ENCODE measurements around the gene MORN1. TPM values are rescaled to one million over a fixed set of nuclear protein-coding genes. Genes with fewer than 3 reads are reported as not detected.

Gene MORN1
- total RNA-seq, 1 donor from 2014 or later = 18.4 TPM

- Histone ChIP-seq H3K27me3 (no peaks in the 10 kb centered on the region), H3K36me3 (peaks cover 0 to 2% of the 10 kb centered on the region in 2 donors), H3K9me3 (no peaks in the 10 kb centered on the region), H3K4me3 (no peak overlapping the region), H3K4me1 (peaks cover 30 to 74% of the 10 kb centered on the region in 2 donors), H3K27ac (peak overlapping the region; percentile 12 to 89)
- DNase-seq (ENCODE audit: low spot score in 2 of 2) = no peak
- intact Hi-C loops (cut with DNase I) = no loop called here
- TF ChIP-seq, protein P1, sequence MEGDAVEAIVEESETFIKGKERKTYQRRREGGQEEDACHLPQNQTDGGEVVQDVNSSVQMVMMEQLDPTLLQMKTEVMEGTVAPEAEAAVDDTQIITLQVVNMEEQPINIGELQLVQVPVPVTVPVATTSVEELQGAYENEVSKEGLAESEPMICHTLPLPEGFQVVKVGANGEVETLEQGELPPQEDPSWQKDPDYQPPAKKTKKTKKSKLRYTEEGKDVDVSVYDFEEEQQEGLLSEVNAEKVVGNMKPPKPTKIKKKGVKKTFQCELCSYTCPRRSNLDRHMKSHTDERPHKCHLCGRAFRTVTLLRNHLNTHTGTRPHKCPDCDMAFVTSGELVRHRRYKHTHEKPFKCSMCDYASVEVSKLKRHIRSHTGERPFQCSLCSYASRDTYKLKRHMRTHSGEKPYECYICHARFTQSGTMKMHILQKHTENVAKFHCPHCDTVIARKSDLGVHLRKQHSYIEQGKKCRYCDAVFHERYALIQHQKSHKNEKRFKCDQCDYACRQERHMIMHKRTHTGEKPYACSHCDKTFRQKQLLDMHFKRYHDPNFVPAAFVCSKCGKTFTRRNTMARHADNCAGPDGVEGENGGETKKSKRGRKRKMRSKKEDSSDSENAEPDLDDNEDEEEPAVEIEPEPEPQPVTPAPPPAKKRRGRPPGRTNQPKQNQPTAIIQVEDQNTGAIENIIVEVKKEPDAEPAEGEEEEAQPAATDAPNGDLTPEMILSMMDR (IDR thresholded peaks at IDR 0.05) = no peak
Measured at GRCh38 chr1:2287649-2288048, 103.7 kb downstream of the MORN1 start.

DNA sequence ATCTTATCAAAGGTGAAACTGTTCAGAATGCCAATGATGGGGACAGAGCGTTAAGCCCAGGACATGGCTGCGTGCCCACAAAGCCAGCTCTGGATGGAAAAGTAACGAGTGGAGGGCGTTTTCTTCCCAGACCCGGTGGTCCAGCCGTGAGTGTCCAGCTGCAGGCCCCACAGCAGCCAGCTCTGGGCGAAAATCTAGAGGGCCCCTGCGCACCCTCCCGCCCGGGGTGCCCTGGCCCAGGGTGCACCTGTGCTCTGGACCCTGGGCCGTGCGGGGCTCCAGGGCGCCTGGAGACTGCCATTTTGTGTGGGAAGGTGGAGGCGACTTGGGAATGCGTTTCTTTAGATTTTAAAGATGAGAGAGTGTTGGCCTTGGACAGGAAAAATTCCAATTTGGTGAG lies 104.4 kb downstream of the MORN1 start:
- Histone ChIP-seq H3K36me3 (peaks cover 0 to 5% of the 10 kb centered on the region in 2 donors), H3K9me3 (no peaks in the 10 kb centered on the region), H3K4me1 (peaks cover 28 to 68% of the 10 kb centered on the region in 2 donors), H3K27ac (peak overlapping the region in 1 of 2 donors; percentile 40), H3K4me3 (no peak overlapping the region), H3K27me3 (no peaks in the 10 kb centered on the region)
- TF ChIP-seq, protein P1 (IDR thresholded peaks at IDR 0.05) = no peak
- DNase-seq (ENCODE audit: low spot score in 2 of 2) = no peak
- intact Hi-C loops (cut with DNase I) = no loop called here

GRCh38 chr1:2284932-2285331 lies 106.4 kb downstream of the MORN1 start:
- DNase-seq (ENCODE audit: low spot score in 2 of 2) = no peak
- Histone ChIP-seq H3K27me3 (no peaks in the 10 kb centered on the region), H3K27ac (peak overlapping the region in 1 of 2 donors; percentile 42), H3K4me1 (peaks cover 15 to 54% of the 10 kb centered on the region in 2 donors), H3K36me3 (peaks cover 0 to 5% of the 10 kb centered on the region in 2 donors), H3K9me3 (no peaks in the 10 kb centered on the region), H3K4me3 (no peak overlapping the region)
- TF ChIP-seq, protein P1 (IDR thresholded peaks at IDR 0.05) = no peak
- intact Hi-C loops (cut with DNase I) = no loop called here

GRCh38 chr1:2283991-2284895 lies 107.1 kb downstream of the MORN1 start:
- Histone ChIP-seq H3K4me3 (no peak overlapping the region), H3K9me3 (no peaks in the 10 kb centered on the region), H3K27ac (peak overlapping the region; percentile 42 to 52), H3K36me3 (peaks cover 0 to 5% of the 10 kb centered on the region in 2 donors), H3K27me3 (no peaks in the 10 kb centered on the region), H3K4me1 (peaks cover 18 to 54% of the 10 kb centered on the region in 2 donors)
- no peak for DNase-seq (ENCODE audit: low spot score in 2 of 2)
- TF ChIP-seq, protein P1 (IDR thresholded peaks at IDR 0.05) = no peak
- intact Hi-C loops (cut with DNase I) = no loop called here

DNA sequence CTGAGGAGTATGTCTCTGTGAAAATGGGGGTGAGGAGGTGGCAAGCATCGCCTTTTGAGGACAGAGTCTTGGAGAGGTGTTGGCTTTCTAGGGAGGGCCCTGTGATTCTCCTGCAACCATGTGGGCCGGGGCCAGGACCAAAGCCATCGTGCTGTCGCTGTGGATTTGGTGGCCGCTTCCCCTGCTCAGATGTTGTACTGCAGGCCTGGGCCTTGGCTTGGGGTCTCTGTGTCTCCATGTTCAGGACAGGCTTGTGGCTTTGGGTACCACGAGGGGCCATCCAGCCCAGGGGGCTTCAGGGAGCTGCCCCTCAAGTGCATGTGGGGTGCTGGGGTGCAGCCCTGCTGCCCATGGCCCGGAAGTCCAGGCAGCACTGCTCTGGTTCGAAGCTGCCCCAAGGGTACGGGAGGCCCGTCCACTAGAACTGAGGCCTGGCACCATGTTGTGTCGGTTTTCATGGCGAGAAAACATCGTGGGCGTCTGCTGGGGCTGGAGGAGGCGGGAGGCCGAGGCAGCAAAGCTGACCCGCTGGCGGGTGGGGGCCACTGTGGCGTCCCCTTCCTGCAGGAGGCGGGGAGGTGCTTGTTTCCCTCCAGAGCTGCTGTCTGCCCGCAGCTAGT lies 107.9 kb downstream of the MORN1 start:
- Histone ChIP-seq H3K27me3 (no peaks in the 10 kb centered on the region), H3K4me3 (no peak overlapping the region), H3K4me1 (peaks cover 20 to 56% of the 10 kb centered on the region in 2 donors), H3K36me3 (peaks cover 0 to 5% of the 10 kb centered on the region in 2 donors), H3K9me3 (no peaks in the 10 kb centered on the region), H3K27ac (peak overlapping the region; percentile 42 to 52)
- intact Hi-C loops (cut with DNase I) = no loop called here
- TF ChIP-seq, protein P1 (IDR thresholded peaks at IDR 0.05) = no peak
- DNase-seq (ENCODE audit: low spot score in 2 of 2) = no peak
